Measurements from ENCODE around the gene IL6ST.

Gene IL6ST

DNA sequence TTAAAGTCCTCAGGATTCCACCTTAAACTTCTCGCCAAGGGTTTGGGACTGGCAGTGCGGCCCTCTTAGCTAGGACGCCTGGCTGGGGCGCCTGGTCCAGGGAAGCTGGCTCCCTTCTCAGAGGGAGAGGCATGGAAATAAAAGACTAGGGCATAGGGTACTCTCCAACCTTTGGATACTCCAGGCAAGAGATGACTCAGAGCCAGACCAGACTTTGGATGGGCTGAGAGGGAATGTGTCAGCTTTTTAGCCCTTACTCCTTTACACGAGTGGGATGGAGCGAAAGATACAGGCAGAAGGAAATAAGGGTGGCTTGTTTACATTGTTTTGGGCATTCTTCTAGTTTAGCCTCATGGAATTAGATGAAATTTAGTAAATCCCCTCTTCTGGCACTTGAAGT is 95.4 kb downstream of the IL6ST start:
- no peak overlapping the region for H2AFZ ChIP-seq (ENCODE audit: low read depth, low read length)
- H3K79me2 ChIP-seq (ENCODE audit: insufficient read depth, low read length) = no peaks in the 10 kb centered on the region
- TF ChIP-seq CTCF (IDR thresholded peaks at IDR 0.05; ENCODE audit: borderline replicate concordance, extremely low read depth, low read length, poor library complexity, severe bottlenecking) (no peak), EZH2 (IDR thresholded peaks at IDR 0.05; ENCODE audit: borderline replicate concordance, low read depth, low read length, severe bottlenecking) (no peak)
- no peak overlapping the region for H3K4me3 ChIP-seq (ENCODE audit: low read depth in 1 of 2, low read length in 2 of 2)
- no peaks in the 10 kb centered on the region for H3K9me3 ChIP-seq (ENCODE audit: insufficient read depth, low read length, severe bottlenecking)
- no peaks in the 10 kb centered on the region for H3K36me3 ChIP-seq (ENCODE audit: insufficient read depth, low read length)
- DNase-seq = no peak
- H3K9ac ChIP-seq (ENCODE audit: low read depth, low read length) = no peak overlapping the region
- no peak for ATAC-seq (ENCODE audit: insufficient read depth, low read depth)
- no peaks in the 10 kb centered on the region for H3K27me3 ChIP-seq (ENCODE audit: insufficient read depth, low read length, poor library complexity)
- no peaks in the 10 kb centered on the region for H4K20me1 ChIP-seq (ENCODE audit: insufficient read depth, low read length)
- no peak overlapping the region for H3K4me2 ChIP-seq (ENCODE audit: insufficient read depth, low read length)
- H3K27ac ChIP-seq (ENCODE audit: low read length) = no peak overlapping the region
- H3K4me1 ChIP-seq (ENCODE audit: insufficient read depth, low read length) = no peaks in the 10 kb centered on the region

- no peak overlapping the region for H2AFZ ChIP-seq (ENCODE audit: low read depth, low read length)
- TF ChIP-seq CTCF (IDR thresholded peaks at IDR 0.05; ENCODE audit: borderline replicate concordance, extremely low read depth, low read length, poor library complexity, severe bottlenecking) (no peak), EZH2 (IDR thresholded peaks at IDR 0.05; ENCODE audit: borderline replicate concordance, low read depth, low read length, severe bottlenecking) (no peak)
- no peak for DNase-seq
Measured at GRCh38 chr5:55897905-55898304, 96.9 kb downstream of the IL6ST start.

GRCh38 chr5:55897206-55897894 is 97.4 kb downstream of the IL6ST start:
- Histone ChIP-seq H3K27me3 (ENCODE audit: insufficient read depth, low read length, poor library complexity) (no peaks in the 10 kb centered on the region), H3K4me2 (ENCODE audit: insufficient read depth, low read length) (no peak overlapping the region), H3K27ac (ENCODE audit: low read length) (no peak overlapping the region), H3K36me3 (ENCODE audit: insufficient read depth, low read length) (no peaks in the 10 kb centered on the region), H4K20me1 (ENCODE audit: insufficient read depth, low read length) (no peaks in the 10 kb centered on the region), H3K4me1 (ENCODE audit: insufficient read depth, low read length) (no peaks in the 10 kb centered on the region), H3K9me3 (ENCODE audit: insufficient read depth, low read length, severe bottlenecking) (no peaks in the 10 kb centered on the region), H2AFZ (ENCODE audit: low read depth, low read length) (no peak overlapping the region), H3K9ac (ENCODE audit: low read depth, low read length) (no peak overlapping the region), H3K4me3 (ENCODE audit: low read depth in 1 of 2, low read length in 2 of 2) (no peak overlapping the region), H3K79me2 (ENCODE audit: insufficient read depth, low read length) (no peaks in the 10 kb centered on the region)
- ATAC-seq (ENCODE audit: insufficient read depth, low read depth) (no peak), DNase-seq (no peak)
- no peak for TF ChIP-seq EZH2 (IDR thresholded peaks at IDR 0.05; ENCODE audit: borderline replicate concordance, low read depth, low read length, severe bottlenecking)

More at GRCh38 chr5:55897905-55898304, 96.9 kb downstream of the IL6ST start:
- H3K4me2 ChIP-seq (ENCODE audit: insufficient read depth, low read length) = no peak overlapping the region
- no peaks in the 10 kb centered on the region for H3K4me1 ChIP-seq (ENCODE audit: insufficient read depth, low read length)
- H3K9ac ChIP-seq (ENCODE audit: low read depth, low read length) = no peak overlapping the region
- no peaks in the 10 kb centered on the region for H4K20me1 ChIP-seq (ENCODE audit: insufficient read depth, low read length)
- no peaks in the 10 kb centered on the region for H3K79me2 ChIP-seq (ENCODE audit: insufficient read depth, low read length)
- no peaks in the 10 kb centered on the region for H3K36me3 ChIP-seq (ENCODE audit: insufficient read depth, low read length)
- no peaks in the 10 kb centered on the region for H3K27me3 ChIP-seq (ENCODE audit: insufficient read depth, low read length, poor library complexity)
- H3K9me3 ChIP-seq (ENCODE audit: insufficient read depth, low read length, severe bottlenecking) = no peaks in the 10 kb centered on the region
- H3K4me3 ChIP-seq (ENCODE audit: low read depth in 1 of 2, low read length in 2 of 2) = no peak overlapping the region
- no peak overlapping the region for H3K27ac ChIP-seq (ENCODE audit: low read length)
- no peak for ATAC-seq (ENCODE audit: insufficient read depth, low read depth)

DNA sequence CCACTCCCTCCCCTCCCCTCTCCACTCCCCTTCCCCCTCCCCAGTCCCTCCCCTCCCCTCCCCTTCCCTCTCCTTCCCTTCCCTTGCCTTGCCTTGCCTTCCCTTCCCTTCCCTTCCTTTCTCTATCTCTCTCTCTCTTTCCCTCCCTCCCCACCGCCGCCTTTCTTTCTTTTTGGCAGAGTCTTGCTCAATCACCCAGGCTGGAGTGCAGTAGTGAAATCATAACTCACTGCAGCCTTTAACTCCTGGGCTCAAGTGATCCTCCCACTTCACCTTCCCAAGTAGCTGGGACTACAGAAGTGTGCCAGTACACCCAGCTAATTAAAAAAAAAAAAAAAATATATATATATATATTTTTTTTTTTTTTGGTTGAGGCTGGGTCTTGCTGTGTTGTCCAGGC is 98.1 kb downstream of the IL6ST start:
- H3K9ac ChIP-seq (ENCODE audit: low read depth, low read length) = no peak overlapping the region
- H3K36me3 ChIP-seq (ENCODE audit: insufficient read depth, low read length) = no peaks in the 10 kb centered on the region
- H3K9me3 ChIP-seq (ENCODE audit: insufficient read depth, low read length, severe bottlenecking) = no peaks in the 10 kb centered on the region
- H3K4me3 ChIP-seq (ENCODE audit: low read depth in 1 of 2, low read length in 2 of 2) = no peak overlapping the region
- no peaks in the 10 kb centered on the region for H3K27me3 ChIP-seq (ENCODE audit: insufficient read depth, low read length, poor library complexity)
- TF ChIP-seq CTCF (IDR thresholded peaks at IDR 0.05; ENCODE audit: borderline replicate concordance, extremely low read depth, low read length, poor library complexity, severe bottlenecking) (no peak), EZH2 (IDR thresholded peaks at IDR 0.05; ENCODE audit: borderline replicate concordance, low read depth, low read length, severe bottlenecking) (no peak)
- ATAC-seq (ENCODE audit: insufficient read depth, low read depth) (no peak), DNase-seq (no peak)
- no peak overlapping the region for H3K27ac ChIP-seq (ENCODE audit: low read length)
- no peaks in the 10 kb centered on the region for H4K20me1 ChIP-seq (ENCODE audit: insufficient read depth, low read length)
- H2AFZ ChIP-seq (ENCODE audit: low read depth, low read length) = no peak overlapping the region
- no peak overlapping the region for H3K4me2 ChIP-seq (ENCODE audit: insufficient read depth, low read length)
- no peaks in the 10 kb centered on the region for H3K4me1 ChIP-seq (ENCODE audit: insufficient read depth, low read length)
- no peaks in the 10 kb centered on the region for H3K79me2 ChIP-seq (ENCODE audit: insufficient read depth, low read length)
